K562 (cell line): ENCODE measurements around the gene MRO. TPM values are rescaled to one million over a fixed set of nuclear protein-coding genes. Genes with fewer than 3 reads are reported as not detected.

ENCODE experiments used
- AFF4 ChIP-seq: sonication (generic); formaldehyde crosslinking; IDR thresholded peaks from 2 replicates; pipeline ENCODE4 v1.8.0; 2023; ENCODE audit warnings: mild to moderate bottlenecking, missing genetic modification reagents
- CBFA2T3 ChIP-seq: fragments of 450-650 bp; IDR thresholded peaks from 2 replicates; pipeline ENCODE4 v1.6.1; 2017
- HMGN3 ChIP-seq: IDR thresholded peaks from 2 replicates; pipeline ENCODE4 v1.6.1; 2011; ENCODE audit warnings: borderline replicate concordance, low read depth, mild to moderate bottlenecking, mixed read lengths, low read length; ENCODE audit not compliant: insufficient read length; ENCODE audit errors: extremely low read depth
- MAX ChIP-seq: sonication (generic); formaldehyde crosslinking; IDR thresholded peaks from 2 replicates; pipeline ENCODE4 v1.9.0; 2022; ENCODE audit warnings: mild to moderate bottlenecking, missing genetic modification reagents
- SMAD4 ChIP-seq: fragments of 250-450 bp; sonication (Bioruptor Pico); conservative IDR thresholded peaks from 2 replicates; pipeline ENCODE4 v1.8.0; 2021; ENCODE audit warnings: inconsistent platforms, mild to moderate bottlenecking, moderate library complexity
- TAL1 ChIP-seq: fragments of 450-650 bp; IDR thresholded peaks from 2 replicates; pipeline ENCODE4 v1.6.1; 2016; ENCODE audit warnings: mild to moderate bottlenecking
- VEZF1 ChIP-seq: fragments of 200-800 bp; sonication (Bioruptor generic); IDR thresholded peaks from 2 replicates; pipeline ENCODE4 v1.6.1; 2017; ENCODE audit warnings: missing genetic modification characterization, missing compliant biosample characterization
- polyA plus RNA-seq, 8 experiments: library from polyadenylated mRNA; depleted of rRNA in 4 of 8; stranded (reverse) in 5 of 8; unstranded in 3 of 8; fragments of >200 nt; fragmentation: Nextera tagmentation in 2 of 8; fragmentation: Illumina TruSeq in 1 of 8; extraction: Ambion mirVana in 2 of 8; extraction: Trizol in 1 of 8; gene quantifications; 2 replicates each; pipeline versions ENCODE4 v1.2.1 to v1.2.3, GENCODE V29; 2011 to 2014; ENCODE audit warnings: inconsistent platforms in 1 of 8, missing spikeins in 1 of 8
- total RNA-seq, 7 experiments: library from RNA; depleted of rRNA in 6 of 7; stranded (reverse); fragments of >200 nt in 6 of 7; fragmentation: Illumina TruSeq in 2 of 7; extraction: Trizol in 2 of 7; gene quantifications; 2 replicates each; pipeline versions ENCODE4 v1.2.1 to v1.2.3, GENCODE V29; 2011 to 2021; ENCODE audit warnings: low replicate concordance in 1 of 7

Gene MRO
- total and polyA plus RNA-seq, 9 of the 15 experiments (the other 6 are each of a cell fraction or from before 2014, with no cell fraction given), result 0.06 TPM; not detected in 8

- TF ChIP-seq MAX (peak; percentile 68), TAL1 (peak; percentile 74), HMGN3 (no peak), CBFA2T3 (peak; percentile 87), SMAD4 (CRISPR knock-in tag) (peak; percentile 62), VEZF1 (no peak), AFF4 (CRISPR knock-in tag) (no peak)
Observed at GRCh38 chr18:50806208-50806616, 13.6 kb downstream of the MRO start (continued).
